HFFc6 (cell line): ENCODE data around the gene G2E3. TPM values are rescaled to one million over a fixed set of nuclear protein-coding genes. Genes with fewer than 3 reads are reported as not detected.

Experiments
- DNase-seq: peaks from one replicate; pipeline ENCODE4 v3.0.0-alpha.2; 2018
- H3K27ac Mint-ChIP-seq: 2 replicates; pipeline ENCODE4 v1.8.0; 2020; ENCODE audit warnings: mild to moderate bottlenecking, mixed read lengths
- H3K27me3 Mint-ChIP-seq: 2 replicates; pipeline ENCODE4 v1.8.0; 2021; ENCODE audit warnings: mild to moderate bottlenecking, moderate library complexity, mixed read lengths; ENCODE audit not compliant: insufficient read depth
- H3K36me3 Mint-ChIP-seq: 2 replicates; pipeline ENCODE4 v1.8.0; 2021; ENCODE audit warnings: low read depth, mixed read lengths
- H3K4me1 Mint-ChIP-seq: 2 replicates; pipeline ENCODE4 v1.8.0; 2020; ENCODE audit warnings: low read depth, mixed read lengths
- H3K4me3 Mint-ChIP-seq: 2 replicates; pipeline ENCODE4 v1.8.0; 2020; ENCODE audit warnings: mild to moderate bottlenecking, moderate library complexity, mixed read lengths
- H3K9me3 Mint-ChIP-seq: 2 replicates; pipeline ENCODE4 v1.8.0; 2020; ENCODE audit warnings: mild to moderate bottlenecking, mixed read lengths
- total RNA-seq, 6 experiments: library from RNA; stranded (reverse); fragmentation: NEBNext Ultra II Directional; extraction: Animal tissue kit (Norgen Biotek cat#: 25700); gene quantifications; 2 replicates in 1 of 6; 3 replicates in 5 of 6; pipeline ENCODE4 v1.2.3, GENCODE V29; 2021
- TF ChIP-seq, protein P1 (sequence below): fragments of 200-600 bp; sonication (generic); IDR thresholded peaks from 2 replicates; pipeline ENCODE4 v1.5.0; 2021; ENCODE audit warnings: antibody characterized with exemption, mild to moderate bottlenecking

G2E3 gene
- total RNA-seq, 6 experiments from 2014 or later: 26.1 to 34.7 (median 27.3) TPM

- Mint-ChIP-seq H3K36me3 (peaks cover 39% of the 10 kb centered on the region), H3K27me3 (no peaks in the 10 kb centered on the region; the same call in 1 of the 2 replicates), H3K4me3 (no peak overlapping the region), H3K4me1 (0 out of 2 replicates have a peak, but pooled peaks cover 5% of the 10 kb centered on the region), H3K27ac (no peak overlapping the region), H3K9me3 (peaks cover 14% of the 10 kb centered on the region)
- DNase-seq: no peak
- TF ChIP-seq, protein P1, sequence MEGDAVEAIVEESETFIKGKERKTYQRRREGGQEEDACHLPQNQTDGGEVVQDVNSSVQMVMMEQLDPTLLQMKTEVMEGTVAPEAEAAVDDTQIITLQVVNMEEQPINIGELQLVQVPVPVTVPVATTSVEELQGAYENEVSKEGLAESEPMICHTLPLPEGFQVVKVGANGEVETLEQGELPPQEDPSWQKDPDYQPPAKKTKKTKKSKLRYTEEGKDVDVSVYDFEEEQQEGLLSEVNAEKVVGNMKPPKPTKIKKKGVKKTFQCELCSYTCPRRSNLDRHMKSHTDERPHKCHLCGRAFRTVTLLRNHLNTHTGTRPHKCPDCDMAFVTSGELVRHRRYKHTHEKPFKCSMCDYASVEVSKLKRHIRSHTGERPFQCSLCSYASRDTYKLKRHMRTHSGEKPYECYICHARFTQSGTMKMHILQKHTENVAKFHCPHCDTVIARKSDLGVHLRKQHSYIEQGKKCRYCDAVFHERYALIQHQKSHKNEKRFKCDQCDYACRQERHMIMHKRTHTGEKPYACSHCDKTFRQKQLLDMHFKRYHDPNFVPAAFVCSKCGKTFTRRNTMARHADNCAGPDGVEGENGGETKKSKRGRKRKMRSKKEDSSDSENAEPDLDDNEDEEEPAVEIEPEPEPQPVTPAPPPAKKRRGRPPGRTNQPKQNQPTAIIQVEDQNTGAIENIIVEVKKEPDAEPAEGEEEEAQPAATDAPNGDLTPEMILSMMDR: no peak
These were observed 86.6 kb downstream of the G2E3 start for GRCh38 chr14:30645600-30645999.

- Mint-ChIP-seq H3K36me3 (peaks cover 50% of the 10 kb centered on the region), H3K9me3 (peaks cover 14% of the 10 kb centered on the region), H3K4me1 (0 out of 2 replicates have a peak, but pooled peaks cover 5% of the 10 kb centered on the region), H3K4me3 (no peak overlapping the region), H3K27ac (no peak overlapping the region), H3K27me3 (no peaks in the 10 kb centered on the region; the same call in 1 of the 2 replicates)
- DNase-seq: no peak
- TF ChIP-seq, protein P1: no peak
These were observed 89.5 kb downstream of the G2E3 start for GRCh38 chr14:30648471-30648870.

DNA sequence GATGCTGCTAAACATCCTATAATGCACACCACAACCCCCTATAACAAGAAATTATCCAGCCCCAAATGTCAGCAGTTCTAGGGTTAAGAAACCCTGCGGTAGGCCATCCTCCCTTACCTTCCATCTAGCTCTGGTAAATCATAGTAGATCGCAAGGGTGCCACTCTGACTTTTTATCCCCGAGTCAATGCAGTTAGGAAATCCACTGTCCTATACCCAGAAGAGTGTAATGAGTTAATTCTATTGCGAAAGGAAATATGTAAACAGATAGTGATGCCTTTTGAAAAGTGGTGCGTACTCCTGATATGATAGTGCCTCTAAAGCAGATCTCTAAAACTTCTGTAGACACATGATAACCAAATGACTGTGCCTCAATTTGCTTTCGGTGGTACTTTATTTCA, 93.0 kb downstream of the G2E3 start:
- no peak for DNase-seq

DNA sequence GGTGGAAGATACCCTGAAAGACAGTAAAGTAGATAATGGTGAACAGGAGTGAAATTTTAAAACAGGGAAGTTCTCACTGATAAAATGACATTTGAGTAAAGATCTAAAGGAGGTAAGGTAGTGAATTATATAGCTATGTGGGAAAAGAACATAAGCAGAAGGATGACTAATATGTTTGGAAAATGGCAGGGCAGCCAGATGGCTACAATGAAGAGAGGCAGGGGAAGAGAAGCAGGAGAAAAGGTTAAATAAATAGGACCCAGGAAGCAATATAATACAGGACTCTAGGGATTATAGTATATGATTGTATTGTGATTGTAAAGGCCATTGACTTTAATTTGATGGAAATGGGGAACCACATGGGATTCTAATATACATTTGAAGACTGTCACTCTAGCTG, 96.2 kb downstream of the G2E3 start:
- H3K9me3 Mint-ChIP-seq: no peaks in the 10 kb centered on the region
- H3K4me3 Mint-ChIP-seq: no peak overlapping the region
- H3K27me3 Mint-ChIP-seq: no peaks in the 10 kb centered on the region; the same call in 1 of the 2 replicates
- H3K36me3 Mint-ChIP-seq: peaks cover 23% of the 10 kb centered on the region
- no peak for DNase-seq
- H3K4me1 Mint-ChIP-seq: no peaks in the 10 kb centered on the region
- H3K27ac Mint-ChIP-seq: no peak overlapping the region
- TF ChIP-seq, protein P1: no peak

More for the DNA sequence above, 93.0 kb downstream of the G2E3 start:
- Mint-ChIP-seq H3K4me1 (0 out of 2 replicates have a peak, but pooled peaks cover 5% of the 10 kb centered on the region), H3K36me3 (peaks cover 20% of the 10 kb centered on the region), H3K27ac (no peak overlapping the region), H3K4me3 (no peak overlapping the region), H3K9me3 (no peaks in the 10 kb centered on the region), H3K27me3 (no peaks in the 10 kb centered on the region; the same call in 1 of the 2 replicates)
- TF ChIP-seq, protein P1: no peak

- H3K27me3 Mint-ChIP-seq: no peaks in the 10 kb centered on the region; the same call in 1 of the 2 replicates
- no peak overlapping the region for H3K27ac Mint-ChIP-seq
- no peak overlapping the region for H3K4me3 Mint-ChIP-seq
- H3K4me1 Mint-ChIP-seq: no peaks in the 10 kb centered on the region
- no peak for DNase-seq
- H3K9me3 Mint-ChIP-seq: no peaks in the 10 kb centered on the region
- TF ChIP-seq, protein P1: no peak
- H3K36me3 Mint-ChIP-seq: peaks cover 24% of the 10 kb centered on the region
These were observed 96.7 kb downstream of the G2E3 start for GRCh38 chr14:30655658-30656057.

DNA sequence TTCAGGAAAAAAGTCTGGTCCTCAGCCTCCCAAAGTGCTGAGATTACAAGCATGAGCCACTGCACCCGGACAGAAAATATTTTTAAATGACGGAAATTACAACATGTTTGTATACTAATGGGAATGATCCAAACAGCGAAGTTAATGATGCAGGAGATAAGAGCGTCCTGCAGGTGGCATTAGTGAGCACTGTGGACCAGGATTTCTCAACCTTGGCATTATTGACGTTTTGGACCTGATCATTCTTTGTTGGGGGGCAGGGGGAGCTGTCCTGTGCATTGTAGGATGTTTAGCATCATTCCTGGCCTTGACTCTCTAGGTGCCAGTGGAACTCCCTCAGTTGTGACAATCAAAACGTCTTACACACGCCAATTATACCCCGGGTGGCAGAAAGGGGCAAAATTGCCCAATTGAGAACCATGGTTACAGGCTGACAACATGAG, 97.3 kb downstream of the G2E3 start:
- peak; percentile 38 for DNase-seq
- Mint-ChIP-seq H3K4me1 (no peaks in the 10 kb centered on the region), H3K27me3 (no peaks in the 10 kb centered on the region; the same call in 1 of the 2 replicates), H3K9me3 (no peaks in the 10 kb centered on the region), H3K27ac (no peak overlapping the region), H3K4me3 (no peak overlapping the region), H3K36me3 (peaks cover 22% of the 10 kb centered on the region)
- TF ChIP-seq, protein P1: peak; percentile 83
